ENCODE results near the gene MRPS25.

DNA sequence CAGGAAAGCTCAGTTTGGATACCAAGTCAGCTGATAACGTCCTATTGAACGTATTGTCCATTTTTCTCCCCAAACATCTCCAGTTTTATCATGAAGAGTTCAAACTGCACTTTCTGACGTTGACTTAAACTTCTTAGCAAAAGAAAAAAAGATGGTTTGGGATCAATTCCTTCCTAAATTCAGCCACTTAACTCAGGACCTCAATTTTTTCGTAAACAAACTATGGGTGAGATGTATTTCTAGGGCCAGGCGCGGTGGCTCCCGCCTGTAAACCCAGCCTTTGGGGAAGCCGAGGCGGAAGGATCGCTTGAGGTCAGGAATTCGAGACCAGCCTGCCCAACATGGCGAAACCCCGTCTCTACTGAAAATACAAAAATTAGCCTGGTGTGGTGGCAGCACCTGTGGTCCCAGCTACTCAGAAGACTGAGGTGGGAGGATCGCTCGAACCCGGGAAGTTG is 464 bp upstream of the MRPS25 start:
- TF ChIP-seq, protein P1, sequence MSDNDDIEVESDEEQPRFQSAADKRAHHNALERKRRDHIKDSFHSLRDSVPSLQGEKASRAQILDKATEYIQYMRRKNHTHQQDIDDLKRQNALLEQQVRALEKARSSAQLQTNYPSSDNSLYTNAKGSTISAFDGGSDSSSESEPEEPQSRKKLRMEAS (IDR thresholded peaks at IDR 0.05; ENCODE audit: low read depth): no peak
- TF ChIP-seq, protein P2, sequence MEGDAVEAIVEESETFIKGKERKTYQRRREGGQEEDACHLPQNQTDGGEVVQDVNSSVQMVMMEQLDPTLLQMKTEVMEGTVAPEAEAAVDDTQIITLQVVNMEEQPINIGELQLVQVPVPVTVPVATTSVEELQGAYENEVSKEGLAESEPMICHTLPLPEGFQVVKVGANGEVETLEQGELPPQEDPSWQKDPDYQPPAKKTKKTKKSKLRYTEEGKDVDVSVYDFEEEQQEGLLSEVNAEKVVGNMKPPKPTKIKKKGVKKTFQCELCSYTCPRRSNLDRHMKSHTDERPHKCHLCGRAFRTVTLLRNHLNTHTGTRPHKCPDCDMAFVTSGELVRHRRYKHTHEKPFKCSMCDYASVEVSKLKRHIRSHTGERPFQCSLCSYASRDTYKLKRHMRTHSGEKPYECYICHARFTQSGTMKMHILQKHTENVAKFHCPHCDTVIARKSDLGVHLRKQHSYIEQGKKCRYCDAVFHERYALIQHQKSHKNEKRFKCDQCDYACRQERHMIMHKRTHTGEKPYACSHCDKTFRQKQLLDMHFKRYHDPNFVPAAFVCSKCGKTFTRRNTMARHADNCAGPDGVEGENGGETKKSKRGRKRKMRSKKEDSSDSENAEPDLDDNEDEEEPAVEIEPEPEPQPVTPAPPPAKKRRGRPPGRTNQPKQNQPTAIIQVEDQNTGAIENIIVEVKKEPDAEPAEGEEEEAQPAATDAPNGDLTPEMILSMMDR (IDR thresholded peaks at IDR 0.05): no peak
- TF ChIP-seq MXI1 (IDR thresholded peaks at IDR 0.05; ENCODE audit: low read depth, low read length): no peak
- no peak for TF ChIP-seq PBX3 (IDR thresholded peaks at IDR 0.05)
- TF ChIP-seq POLR2AphosphoS5 (IDR thresholded peaks at IDR 0.05; ENCODE audit: low read depth, low read length): no peak
- no peak for TF ChIP-seq RFX5 (IDR thresholded peaks at IDR 0.05; ENCODE audit: low read length)
- TF ChIP-seq MEF2A (IDR thresholded peaks at IDR 0.05; ENCODE audit: borderline replicate concordance, low read depth): no peak
- TF ChIP-seq TEAD4 (IDR thresholded peaks at IDR 0.05; ENCODE audit: borderline replicate concordance, insufficient read depth): no peak
- TF ChIP-seq JUND (IDR thresholded peaks at IDR 0.05): no peak

All from SK-N-SH (cell line).